HepG2 (cell line): Measurements from ENCODE around the gene SIAE. TPM values are rescaled to one million over a fixed set of nuclear protein-coding genes. Genes with fewer than 3 reads are reported as not detected.

Experiments
- ATAC-seq: fragments of 200-7000 bp; cut with Tn5 transposase; 3 replicates; pipeline ENCODE4 v1.9.1; 2020; ENCODE audit warnings: mild to moderate bottlenecking, moderate library complexity
- BruUV-seq: library from RNA; stranded (reverse); fragments of 400-500 nt; replicated peaks from 2 replicates; lab custom pipeline; 2021; lab: Mats Ljungman, UMichigan
- CTCF ChIA-PET: fragments of 300-600 bp; formaldehyde crosslinking; extraction: SDS; loops from one replicate; lab custom pipeline; 2021; ENCODE audit warnings: low total read pairs, inconsistent platforms, low intra/inter-chr PET ratio; lab: Yijun Ruan, JAX
- POLR2A ChIA-PET: fragments of 350-600 bp; sonication (Branson Sonifier 250); formaldehyde crosslinking; loops from one replicate; lab custom pipeline; 2020; ENCODE audit warnings: antibody characterized with exemption, inconsistent platforms; lab: Yijun Ruan, JAX
- DNase-seq: peaks from one replicate; pipeline ENCODE4 v3.0.0-alpha.2; 2015; ENCODE audit warnings: low spot score
- FAIRE-seq: peaks from 3 replicates; lab custom pipeline; 2011; peaks lifted over from hg19 to GRCh38; lab: Jason Lieb, UNC
- H2AFZ ChIP-seq: one replicate; pipeline ENCODE4 v1.6.1; 2011; ENCODE audit warnings: low read length, inconsistent platforms
- H3K27ac ChIP-seq: fragments of 300-600 bp; 3 replicates; pipeline ENCODE4 v1.8.0; 2011; ENCODE audit warnings: mixed run types, mild to moderate bottlenecking, mixed read lengths, low read length, inconsistent platforms; ENCODE audit not compliant: insufficient read depth; ENCODE audit errors: extremely low read length
- H3K27me3 ChIP-seq, 2 experiments: fragments of 200-600 bp in 1 of 2; 2 replicates in 1 of 2; 3 replicates in 1 of 2; pipeline versions ENCODE4 v1.6.0 to v1.8.0; 2011; ENCODE audit warnings: low read length in 2 of 2, mild to moderate bottlenecking in 2 of 2, moderate library complexity in 2 of 2, inconsistent platforms in 1 of 2; ENCODE audit not compliant: insufficient read depth in 2 of 2, control insufficient read depth in 1 of 2
- H3K36me3 ChIP-seq, 2 experiments: fragments of 200-600 bp in 1 of 2; replicated peaks in 1 of 2; 2 replicates in 1 of 2; 3 replicates in 1 of 2; pipeline versions ENCODE4 v1.5.1 to v1.8.0; 2011; ENCODE audit warnings: low read length in 2 of 2, inconsistent platforms in 1 of 2; ENCODE audit not compliant: insufficient read depth in 2 of 2, control insufficient read depth in 1 of 2
- H3K4me1 ChIP-seq: 2 replicates; pipeline ENCODE4 v1.5.1; 2012; ENCODE audit warnings: low read length, inconsistent platforms; ENCODE audit not compliant: insufficient read depth
- H3K4me2 ChIP-seq: 2 replicates; pipeline ENCODE4 v1.6.0; 2011; ENCODE audit warnings: low read depth, low read length, inconsistent platforms
- H3K4me3 ChIP-seq, 3 experiments: fragments of 200-600 bp in 1 of 3; sonication (generic), shearing (Covaris generic) in 1 of 3; replicated peaks in 1 of 3; 2 replicates each; pipeline ENCODE4 v1.5.1; 2011 to 2016; ENCODE audit warnings: low read length in 3 of 3, inconsistent platforms in 2 of 3, low read depth in 2 of 3, mild to moderate bottlenecking in 2 of 3, control low read depth in 1 of 3, mixed read lengths in 1 of 3; ENCODE audit not compliant: insufficient read depth in 1 of 3
- H3K79me2 ChIP-seq: one replicate; pipeline ENCODE4 v1.6.1; 2011; ENCODE audit warnings: low read length, inconsistent platforms; ENCODE audit not compliant: insufficient read depth
- H3K9ac ChIP-seq: 2 replicates; pipeline ENCODE4 v1.6.0; 2011; ENCODE audit warnings: mild to moderate bottlenecking, low read depth, low read length, inconsistent platforms; ENCODE audit not compliant: insufficient read depth
- H3K9me3 ChIP-seq: 2 replicates; pipeline ENCODE4 v1.5.1; 2012; ENCODE audit warnings: mild to moderate bottlenecking, low read length
- H4K20me1 ChIP-seq: 2 replicates; pipeline ENCODE4 v1.6.0; 2011; ENCODE audit warnings: inconsistent platforms, mild to moderate bottlenecking, low read length, moderate library complexity; ENCODE audit not compliant: insufficient read depth
- BRF2 ChIP-seq: sonication (generic); formaldehyde crosslinking; IDR thresholded peaks from 2 replicates; pipeline ENCODE4 v1.8.1; 2022; ENCODE audit warnings: mild to moderate bottlenecking, missing genetic modification reagents
- CAMTA2 ChIP-seq: sonication (generic); formaldehyde crosslinking; IDR thresholded peaks from 2 replicates; pipeline ENCODE4 v1.4.0; 2020; ENCODE audit warnings: mild to moderate bottlenecking, missing genetic modification reagents, borderline replicate concordance
- DPF2 ChIP-seq: sonication (generic); formaldehyde crosslinking; IDR thresholded peaks from 2 replicates; pipeline ENCODE4 v1.4.0; 2020; ENCODE audit warnings: mild to moderate bottlenecking, low read depth, missing genetic modification reagents, borderline replicate concordance
- GFI1 ChIP-seq: sonication (generic); formaldehyde crosslinking; IDR thresholded peaks from 2 replicates; pipeline ENCODE4 v1.5.0; 2020; ENCODE audit warnings: missing genetic modification reagents, mild to moderate bottlenecking, borderline replicate concordance
- HNRNPLL ChIP-seq: fragments of 200-400 bp; formaldehyde crosslinking; IDR thresholded peaks from 2 replicates; pipeline ENCODE4 v1.6.1; 2017; ENCODE audit warnings: mild to moderate bottlenecking, low read depth, low read length; ENCODE audit not compliant: poor library complexity, severe bottlenecking
- IKZF4 ChIP-seq: sonication (generic); formaldehyde crosslinking; IDR thresholded peaks from 2 replicates; pipeline ENCODE4 v1.5.1; 2020; ENCODE audit warnings: borderline replicate concordance, mild to moderate bottlenecking, low read depth, missing genetic modification reagents; ENCODE audit errors: not compliant biosample characterization
- RBM39 ChIP-seq: fragments of 200-400 bp; formaldehyde crosslinking; IDR thresholded peaks from one replicate; pipeline ENCODE4 v1.6.1; 2018; ENCODE audit warnings: antibody characterized with exemption, mild to moderate bottlenecking, low read depth, low read length; ENCODE audit not compliant: poor library complexity, severe bottlenecking
- SALL1 ChIP-seq: sonication (generic); formaldehyde crosslinking; IDR thresholded peaks from 2 replicates; pipeline ENCODE4 v1.8.0; 2022; ENCODE audit warnings: mild to moderate bottlenecking, missing genetic modification reagents
- SIN3B ChIP-seq: fragments of 150-350 bp; IDR thresholded peaks from 2 replicates; pipeline ENCODE4 v1.6.1; 2014; ENCODE audit warnings: low read length
- SMARCC2 ChIP-seq: fragments of 450-650 bp; IDR thresholded peaks from 2 replicates; pipeline ENCODE4 v1.6.1; 2017; ENCODE audit warnings: antibody characterized with exemption, mild to moderate bottlenecking
- ZFP36L2 ChIP-seq: sonication (generic); formaldehyde crosslinking; IDR thresholded peaks from 2 replicates; pipeline ENCODE4 v1.4.0; 2020; ENCODE audit warnings: missing genetic modification reagents
- ZNF12 ChIP-seq: sonication (generic); formaldehyde crosslinking; IDR thresholded peaks from 2 replicates; pipeline ENCODE4 v1.5.0; 2020; ENCODE audit warnings: missing genetic modification reagents
- ZNF3 ChIP-seq: IDR thresholded peaks from 2 replicates; pipeline ENCODE4 v1.7.0; 2017; ENCODE audit warnings: inconsistent platforms
- ZNF350 ChIP-seq: sonication (generic); formaldehyde crosslinking; IDR thresholded peaks from 2 replicates; pipeline ENCODE4 v1.4.0; 2020; ENCODE audit warnings: mild to moderate bottlenecking, low read depth, missing genetic modification reagents, borderline replicate concordance
- WGBS: methylation state at CpG from one replicate; pipeline ENCODE4 v1.1.6; 2017; ENCODE audit warnings: low lambda C conversion rate; 5-methylcytosine and 5-hydroxymethylcytosine counted together
- in situ Hi-C: cut with HindIII; loops from 2 replicates; pipeline ENCODE4 v1.10.0; 2017; ENCODE audit warnings: low pct_unique_long_range_greater_than_20kb; ENCODE audit not compliant: extremely low pct_ligation_motif_present
- intact Hi-C: fragments of 100-400 bp; cut with micrococcal nuclease; formaldehyde crosslinking; loops from one replicate; pipeline ENCODE4 v1.10.0; 2022; ENCODE audit not compliant: unreplicated experiment
- polyA plus RNA-seq, 8 experiments: library from polyadenylated mRNA; depleted of rRNA in 3 of 8; stranded (reverse) in 7 of 8; unstranded in 1 of 8; fragments of >200 nt; fragmentation: Illumina TruSeq in 4 of 8; extraction: Trizol in 4 of 8; gene quantifications; 2 replicates each; pipeline versions ENCODE4 v1.2.1 to v1.2.3, GENCODE V29; 2011 to 2016; ENCODE audit warnings: low read depth in 4 of 8, missing spikeins in 1 of 8, mixed read lengths in 1 of 8; ENCODE audit not compliant: insufficient read depth in 1 of 8
- total RNA-seq, 5 experiments: library from RNA; depleted of rRNA; stranded (reverse); fragments of >200 nt; fragmentation: Illumina TruSeq; extraction: Trizol; gene quantifications; 2 replicates each; pipeline ENCODE4 v1.2.3, GENCODE V29; 2016; ENCODE audit warnings: low read depth in 1 of 5
- TF ChIP-seq, protein P1 (sequence below): IDR thresholded peaks from 2 replicates; pipeline ENCODE4 v1.6.1; 2016; ENCODE audit warnings: mild to moderate bottlenecking, missing biosample characterization, missing genetic modification reagents
- TF ChIP-seq, protein P2 (sequence below): sonication (generic); formaldehyde crosslinking; IDR thresholded peaks from 2 replicates; pipeline ENCODE4 v1.5.1; 2020; ENCODE audit warnings: mild to moderate bottlenecking, moderate library complexity, missing genetic modification reagents
- TF ChIP-seq, protein P3 (sequence below): sonication (generic); formaldehyde crosslinking; IDR thresholded peaks from 2 replicates; pipeline ENCODE4 v1.8.0; 2022; ENCODE audit warnings: mild to moderate bottlenecking, missing genetic modification reagents, moderate library complexity

Gene SIAE
- total and polyA plus RNA-seq, 2 of the 13 experiments (the other 11 are each of a cell fraction or from before 2014, with no cell fraction given), result 7.0 to 22.4 TPM

- POLR2A ChIA-PET, result no interaction called here
Measured at GRCh38 chr11:124663861-124664260, 9.7 kb downstream of the SIAE start.

GRCh38 chr11:124662106-124662505, 11.4 kb downstream of the SIAE start:
- H3K9me3 ChIP-seq, result no peaks in the 10 kb centered on the region
- intact Hi-C loops (no loop called here), in situ Hi-C loops (no loop called here)
- H3K4me3 ChIP-seq, result no peak overlapping the region
- no peaks in the 10 kb centered on the region for H3K4me1 ChIP-seq
- DNase-seq, result no peak
- H3K27me3 ChIP-seq, result no peaks in the 10 kb centered on the region
- no peak for ATAC-seq
- no peak overlapping the region for H3K9ac ChIP-seq
- H3K4me2 ChIP-seq, result no peak overlapping the region
- H4K20me1 ChIP-seq, result no peaks in the 10 kb centered on the region
- POLR2A ChIA-PET, result no interaction called here
- no peak for FAIRE-seq
- no peak overlapping the region for H3K27ac ChIP-seq
- WGBS, result 79% methylated on average over 4 of the region's 4 CpGs
- CTCF ChIA-PET, result no interaction called here
- no peaks in the 10 kb centered on the region for H3K79me2 ChIP-seq
- no TSS peak for BruUV-seq
- H2AFZ ChIP-seq, result no peak overlapping the region
- no peaks in the 10 kb centered on the region for H3K36me3 ChIP-seq
- no peak for TF ChIP-seq RBM39
- no peak for TF ChIP-seq SMARCC2
- TF ChIP-seq, protein P1, sequence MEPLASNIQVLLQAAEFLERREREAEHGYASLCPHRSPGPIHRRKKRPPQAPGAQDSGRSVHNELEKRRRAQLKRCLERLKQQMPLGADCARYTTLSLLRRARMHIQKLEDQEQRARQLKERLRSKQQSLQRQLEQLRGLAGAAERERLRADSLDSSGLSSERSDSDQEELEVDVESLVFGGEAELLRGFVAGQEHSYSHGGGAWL (CRISPR knock-in tag), result no peak
- no peak for TF ChIP-seq ZNF350 (CRISPR knock-in tag)
- TF ChIP-seq ZNF12 (CRISPR knock-in tag), result no peak
- TF ChIP-seq BRF2 (CRISPR knock-in tag), result no peak
- TF ChIP-seq GFI1 (CRISPR knock-in tag), result no peak
- TF ChIP-seq SALL1 (CRISPR knock-in tag), result no peak
- TF ChIP-seq DPF2 (CRISPR knock-in tag), result no peak
- no peak for TF ChIP-seq ZFP36L2 (CRISPR knock-in tag)
- TF ChIP-seq, protein P2, sequence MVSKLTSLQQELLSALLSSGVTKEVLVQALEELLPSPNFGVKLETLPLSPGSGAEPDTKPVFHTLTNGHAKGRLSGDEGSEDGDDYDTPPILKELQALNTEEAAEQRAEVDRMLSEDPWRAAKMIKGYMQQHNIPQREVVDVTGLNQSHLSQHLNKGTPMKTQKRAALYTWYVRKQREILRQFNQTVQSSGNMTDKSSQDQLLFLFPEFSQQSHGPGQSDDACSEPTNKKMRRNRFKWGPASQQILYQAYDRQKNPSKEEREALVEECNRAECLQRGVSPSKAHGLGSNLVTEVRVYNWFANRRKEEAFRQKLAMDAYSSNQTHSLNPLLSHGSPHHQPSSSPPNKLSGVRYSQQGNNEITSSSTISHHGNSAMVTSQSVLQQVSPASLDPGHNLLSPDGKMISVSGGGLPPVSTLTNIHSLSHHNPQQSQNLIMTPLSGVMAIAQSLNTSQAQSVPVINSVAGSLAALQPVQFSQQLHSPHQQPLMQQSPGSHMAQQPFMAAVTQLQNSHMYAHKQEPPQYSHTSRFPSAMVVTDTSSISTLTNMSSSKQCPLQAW (CRISPR knock-in tag), result no peak
- no peak for TF ChIP-seq IKZF4 (CRISPR knock-in tag)
- TF ChIP-seq ZNF3 (CRISPR knock-in tag), result no peak
- no peak for TF ChIP-seq SIN3B

More at GRCh38 chr11:124663861-124664260, 9.7 kb downstream of the SIAE start:
- no peak overlapping the region for H3K4me2 ChIP-seq
- no peak for FAIRE-seq
- TF ChIP-seq CAMTA2 (CRISPR knock-in tag) (no peak), HNRNPLL (no peak)
- TF ChIP-seq, protein P3, sequence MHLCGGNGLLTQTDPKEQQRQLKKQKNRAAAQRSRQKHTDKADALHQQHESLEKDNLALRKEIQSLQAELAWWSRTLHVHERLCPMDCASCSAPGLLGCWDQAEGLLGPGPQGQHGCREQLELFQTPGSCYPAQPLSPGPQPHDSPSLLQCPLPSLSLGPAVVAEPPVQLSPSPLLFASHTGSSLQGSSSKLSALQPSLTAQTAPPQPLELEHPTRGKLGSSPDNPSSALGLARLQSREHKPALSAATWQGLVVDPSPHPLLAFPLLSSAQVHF (CRISPR knock-in tag), result no peak
- TF ChIP-seq, all 625 proteins: peak for 0
- ATAC-seq (no peak), DNase-seq (no peak)
- in situ Hi-C loops (no loop called here), intact Hi-C loops (no loop called here)
- Histone ChIP-seq H2AFZ (no peak overlapping the region), H3K4me3 (no peak overlapping the region), H3K27me3 (no peaks in the 10 kb centered on the region), H3K27ac (no peak overlapping the region), H3K9ac (no peak overlapping the region), H3K36me3 (no peaks in the 10 kb centered on the region; a peak in 1 of 5 replicates), H3K4me1 (no peaks in the 10 kb centered on the region), H3K79me2 (no peaks in the 10 kb centered on the region), H4K20me1 (no peaks in the 10 kb centered on the region), H3K9me3 (no peaks in the 10 kb centered on the region)
- CTCF ChIA-PET, result interaction anchor here (1.2 kb wide), 1 partner anchor 173 kb away, joined by 4 read pairs; no protein-coding TSS in a partner anchor
- BruUV-seq, result no TSS peak
- 96% methylated on average over 2 of the region's 2 CpGs for WGBS
